HEK293 (cell line): ENCODE results near the gene NCOA7.

ENCODE experiments used
- BCL11A ChIP-seq: fragments of 450-650 bp; formaldehyde crosslinking; IDR thresholded peaks from 2 replicates; pipeline ENCODE4 v1.5.1; 2016; ENCODE audit warnings: low read depth, missing biosample characterization, missing genetic modification characterization
- CTCF ChIP-seq: fragments of 450-650 bp; formaldehyde crosslinking; IDR thresholded peaks from 2 replicates; pipeline ENCODE4 v1.5.1; 2016; ENCODE audit warnings: missing biosample characterization, missing genetic modification characterization
- SCRT1 ChIP-seq: fragments of 450-650 bp; formaldehyde crosslinking; IDR thresholded peaks from 2 replicates; pipeline ENCODE4 v1.5.1; 2016; ENCODE audit warnings: missing biosample characterization, missing genetic modification characterization, borderline replicate concordance
- ZNF148 ChIP-seq: fragments of 450-650 bp; formaldehyde crosslinking; IDR thresholded peaks from 2 replicates; pipeline ENCODE4 v1.5.0; 2017; ENCODE audit warnings: missing biosample characterization, missing genetic modification characterization, borderline replicate concordance
- ZNF214 ChIP-seq: fragments of 450-650 bp; formaldehyde crosslinking; IDR thresholded peaks from 2 replicates; pipeline ENCODE4 v1.5.1; 2017; ENCODE audit warnings: missing biosample characterization, mild to moderate bottlenecking, missing genetic modification characterization, borderline replicate concordance
- ZNF580 ChIP-seq: fragments of 450-650 bp; formaldehyde crosslinking; IDR thresholded peaks from 2 replicates; pipeline ENCODE4 v1.5.1; 2016; ENCODE audit warnings: missing biosample characterization, missing genetic modification characterization

GRCh38 chr6:125797886-125798444 is 7.2 kb downstream of the NCOA7 start:
- TF ChIP-seq CTCF: no peak
- TF ChIP-seq ZNF580 (tag by site-specific recombination): no peak
- no peak for TF ChIP-seq ZNF214 (tag by site-specific recombination)
- TF ChIP-seq SCRT1 (tag by site-specific recombination): no peak
- TF ChIP-seq BCL11A (tag by site-specific recombination): no peak
- TF ChIP-seq ZNF148 (tag by site-specific recombination): no peak
